DND-41 (cell line): ENCODE data around the gene PIK3R2.
A peak's percentile ranks its signal among the peaks of the same experiment; 100 is the strongest.
"Not testable (repeated sequence)": the region's sequence is repeated elsewhere in the genome, so short reads cannot be mapped to it uniquely, and the experiment has no call there.

Source experiments
- ATAC-seq: fragments of 200-7000 bp; cut with Tn5 transposase; 3 replicates; pipeline ENCODE4 v1.9.1; 2021; ENCODE audit warnings: low read depth; ENCODE audit not compliant: insufficient read depth
- DNase-seq: peaks from one replicate; pipeline ENCODE4 v3.0.0-alpha.2; 2020
- H2AFZ ChIP-seq: 2 replicates; pipeline ENCODE4 v1.6.0; 2012; ENCODE audit warnings: low read depth, low read length
- H3K27ac ChIP-seq: 2 replicates; pipeline ENCODE4 v1.5.1; 2012; ENCODE audit warnings: low read length, inconsistent platforms
- H3K27me3 ChIP-seq: fragments of 200-600 bp; sonication (generic); 2 replicates; pipeline ENCODE4 v1.6.0; 2012; ENCODE audit warnings: low read length, mild to moderate bottlenecking, inconsistent platforms; ENCODE audit not compliant: insufficient read depth, poor library complexity
- H3K36me3 ChIP-seq: 2 replicates; pipeline ENCODE4 v1.5.1; 2012; ENCODE audit warnings: low read length, inconsistent platforms; ENCODE audit not compliant: insufficient read depth
- H3K4me1 ChIP-seq: 2 replicates; pipeline ENCODE4 v1.5.1; 2012; ENCODE audit warnings: mild to moderate bottlenecking, low read length; ENCODE audit not compliant: insufficient read depth
- H3K4me2 ChIP-seq: 2 replicates; pipeline ENCODE4 v1.6.0; 2012; ENCODE audit warnings: mild to moderate bottlenecking, moderate library complexity, low read length, inconsistent platforms; ENCODE audit not compliant: insufficient read depth
- H3K4me3 ChIP-seq, 2 experiments: fragments of 200-600 bp in 1 of 2; shearing (Covaris generic) in 1 of 2; 2 replicates each; pipeline ENCODE4 v1.5.1; 2012 to 2016; ENCODE audit warnings: inconsistent platforms in 2 of 2, low read length in 2 of 2, mild to moderate bottlenecking in 2 of 2, low read depth in 1 of 2, moderate library complexity in 1 of 2
- H3K79me2 ChIP-seq: 2 replicates; pipeline ENCODE4 v1.6.0; 2012; ENCODE audit warnings: low read length, inconsistent platforms; ENCODE audit not compliant: insufficient read depth
- H3K9ac ChIP-seq: 2 replicates; pipeline ENCODE4 v1.6.0; 2012; ENCODE audit warnings: low read depth, mild to moderate bottlenecking, inconsistent platforms, low read length, moderate library complexity
- H3K9me3 ChIP-seq: 2 replicates; pipeline ENCODE4 v1.5.1; 2012; ENCODE audit warnings: low read length, moderate library complexity, mild to moderate bottlenecking, inconsistent platforms; ENCODE audit not compliant: insufficient read depth, severe bottlenecking
- H4K20me1 ChIP-seq: 2 replicates; pipeline ENCODE4 v1.6.0; 2012; ENCODE audit warnings: low read length; ENCODE audit not compliant: insufficient read depth
- CTCF ChIP-seq: IDR thresholded peaks from 2 replicates; pipeline ENCODE4 v1.5.1; 2012; ENCODE audit warnings: borderline replicate concordance, low read length, moderate library complexity, mild to moderate bottlenecking; ENCODE audit not compliant: poor library complexity, severe bottlenecking; ENCODE audit errors: extremely low read depth
- EZH2 ChIP-seq: IDR thresholded peaks from 3 replicates; pipeline ENCODE4 v1.6.1; 2012; ENCODE audit warnings: borderline replicate concordance, low read depth, mild to moderate bottlenecking, moderate library complexity, low read length, inconsistent platforms; ENCODE audit not compliant: severe bottlenecking

PIK3R2 gene

DNA sequence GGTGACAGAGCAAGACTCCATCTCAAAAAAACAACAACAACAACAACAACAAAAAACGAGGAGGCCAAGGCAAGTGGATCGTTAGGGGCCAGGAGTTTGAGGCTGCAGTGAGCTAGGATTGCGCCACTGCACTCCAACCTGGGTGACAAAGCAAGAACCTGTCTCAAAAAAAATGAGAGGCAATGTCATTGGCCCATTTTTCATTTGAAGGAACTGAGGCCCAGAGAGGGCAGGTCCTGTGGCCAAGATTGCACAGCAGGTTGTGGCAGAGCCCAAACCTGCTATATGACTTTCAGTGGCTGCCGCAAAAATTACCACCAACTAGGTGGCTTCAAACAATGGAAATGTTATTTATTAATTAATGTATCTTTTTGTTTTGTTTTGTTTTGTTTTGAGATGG is 5.5 kb downstream of the PIK3R2 start:
- Histone ChIP-seq H3K9me3 (no peaks in the 10 kb centered on the region), H3K9ac (no peak overlapping the region), H3K79me2 (peaks cover 19% of the 10 kb centered on the region), H2AFZ (no peak overlapping the region), H3K4me3 (no peak overlapping the region), H3K4me2 (no peak overlapping the region), H3K27ac (no peak overlapping the region), H3K4me1 (peaks cover 36% of the 10 kb centered on the region), H3K27me3 (no peaks in the 10 kb centered on the region), H4K20me1 (peaks cover 39% of the 10 kb centered on the region), H3K36me3 (peaks cover 54% of the 10 kb centered on the region)
- DNase-seq (no peak), ATAC-seq (no peak)
- TF ChIP-seq CTCF (no peak), EZH2 (no peak)

DNA sequence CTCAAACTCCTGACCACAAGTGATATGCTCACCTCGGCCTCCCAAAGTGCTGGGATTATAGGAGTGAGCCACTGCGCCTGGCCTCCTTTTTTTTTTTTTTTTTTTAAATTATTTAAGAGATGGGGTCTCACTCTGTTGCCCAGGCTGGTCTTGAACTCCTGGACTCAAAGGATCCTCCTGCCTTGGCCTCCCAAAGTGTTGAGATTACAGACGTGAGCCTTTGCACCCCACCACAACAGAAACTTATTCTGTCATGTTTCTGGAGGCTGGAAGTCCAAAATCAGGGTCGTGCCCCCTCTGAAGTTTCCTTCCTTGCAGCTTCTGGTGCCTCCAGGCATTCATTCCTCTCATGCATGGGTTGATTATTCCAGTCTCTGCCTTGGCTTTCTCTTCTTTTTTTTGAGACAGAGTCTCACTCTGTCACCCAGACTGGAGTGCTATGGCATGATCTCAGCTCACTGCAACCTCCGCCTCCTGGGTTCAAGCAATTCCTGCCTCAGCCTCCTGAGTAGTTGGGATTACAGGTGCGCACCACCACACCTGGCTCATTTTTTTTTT is 6.2 kb downstream of the PIK3R2 start:
- H2AFZ ChIP-seq, ATAC-seq, H3K4me3 ChIP-seq, DNase-seq, H3K4me2 ChIP-seq, H3K27ac ChIP-seq, H3K27me3 ChIP-seq, H3K9me3 ChIP-seq, H3K9ac ChIP-seq: not testable (repeated sequence)
- Histone ChIP-seq H3K4me1 (peaks cover 29% of the 10 kb centered on the region), H4K20me1 (peaks cover 34% of the 10 kb centered on the region), H3K79me2 (peaks cover 13% of the 10 kb centered on the region), H3K36me3 (peaks cover 56% of the 10 kb centered on the region)

DNA sequence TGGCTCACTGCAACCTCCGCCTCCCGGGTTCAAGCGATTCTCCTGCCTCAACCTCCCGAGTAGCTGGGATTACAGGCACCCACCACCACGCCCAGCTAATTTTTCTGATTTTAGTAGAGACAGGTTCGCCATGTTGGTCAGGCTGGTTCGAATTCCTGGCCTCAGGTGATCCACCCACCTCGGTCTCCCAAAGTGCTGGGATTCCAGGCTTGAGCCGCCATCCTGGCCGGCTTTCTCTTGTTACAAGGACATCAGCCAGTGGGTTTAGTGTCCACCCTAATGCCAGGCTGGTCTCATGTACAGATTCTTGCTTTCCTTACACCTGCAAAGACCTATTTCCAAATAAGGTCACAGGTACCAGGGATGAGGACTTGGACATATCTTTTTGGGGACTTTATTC is 6.8 kb downstream of the PIK3R2 start:
- H3K4me2 ChIP-seq: no peak overlapping the region
- TF ChIP-seq CTCF (no peak), EZH2 (no peak)
- H2AFZ ChIP-seq: no peak overlapping the region
- H3K9ac ChIP-seq: peak overlapping the region; percentile 58; the same call in 1 of the 2 replicates
- no peaks in the 10 kb centered on the region for H3K9me3 ChIP-seq
- DNase-seq (no peak), ATAC-seq (no peak)
- H3K36me3 ChIP-seq: peaks cover 56% of the 10 kb centered on the region
- H3K4me3 ChIP-seq: no peak overlapping the region
- no peak overlapping the region for H3K27ac ChIP-seq
- H3K79me2 ChIP-seq: peaks cover 8% of the 10 kb centered on the region
- H3K4me1 ChIP-seq: peaks cover 24% of the 10 kb centered on the region
- H3K27me3 ChIP-seq: no peaks in the 10 kb centered on the region
- H4K20me1 ChIP-seq: peaks cover 29% of the 10 kb centered on the region

DNA sequence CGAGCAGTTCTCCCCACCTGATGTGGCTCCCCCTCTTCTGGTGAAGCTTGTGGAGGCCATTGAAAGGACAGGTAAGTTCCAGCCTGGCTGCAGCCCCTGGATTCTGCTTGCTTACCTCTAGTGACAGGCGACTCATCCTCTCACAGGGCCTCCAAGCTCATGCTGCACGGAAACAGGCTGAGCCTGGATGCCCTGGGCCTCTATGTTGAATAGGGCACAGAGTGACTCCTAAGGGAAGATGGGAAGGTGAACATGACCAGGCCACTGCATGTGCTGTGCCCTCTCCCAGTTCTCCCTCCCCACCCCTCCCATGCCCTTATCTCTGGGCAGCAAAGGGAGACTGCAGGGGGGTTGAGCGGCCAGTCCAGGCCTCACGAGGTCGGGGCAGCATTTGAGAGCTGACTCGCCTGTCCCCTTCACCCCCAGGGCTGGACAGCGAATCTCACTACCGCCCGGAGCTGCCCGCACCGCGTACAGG is 7.6 kb downstream of the PIK3R2 start:
- peak overlapping the region; percentile 50 for H3K27ac ChIP-seq
- peak overlapping the region; percentile 58 for H3K9ac ChIP-seq
- H3K79me2 ChIP-seq: peaks cover 2% of the 10 kb centered on the region
- peak overlapping the region; percentile 63; the same call in 1 of the 2 replicates for H2AFZ ChIP-seq
- no peaks in the 10 kb centered on the region for H3K27me3 ChIP-seq
- peak overlapping the region; percentile 74 for H3K4me2 ChIP-seq
- H3K4me3 ChIP-seq: peak overlapping the region in 1 of 2 experiments; percentile 53; a peak in 2 of 4 replicates
- TF ChIP-seq CTCF: no peak
- no peak for TF ChIP-seq EZH2
- no peak for ATAC-seq
- H3K9me3 ChIP-seq: no peaks in the 10 kb centered on the region
- peaks cover 54% of the 10 kb centered on the region for H3K36me3 ChIP-seq
- H4K20me1 ChIP-seq: peaks cover 24% of the 10 kb centered on the region
- no peak for DNase-seq
- peaks cover 18% of the 10 kb centered on the region for H3K4me1 ChIP-seq
